ENCODE measurements around the gene KLC3. TPM values are rescaled to one million over a fixed set of nuclear protein-coding genes. Genes with fewer than 3 reads are reported as not detected.
"Not testable (repeated sequence)": the region's sequence is repeated elsewhere in the genome, so short reads cannot be mapped to it uniquely, and the experiment has no call there.

Gene KLC3
- polyA plus RNA-seq (ENCODE audit: insufficient read length in 3 of 3), result 1 to 10 TPM in 2 of 3 donors, under 1 TPM in 1; 0.97 to 1.1 (median 1.1) TPM

GRCh38 chr19:45340232-45340898 is at the start of gene KLC3:
TSS of gene KLC3 (plus strand) at chr19:45340750. CDS start at chr19:45345542, 4,792 bp downstream.
- DNase-seq (ENCODE audit: low read depth in 3 of 3, low spot score in 2 of 3), result no peak

- DNase-seq (ENCODE audit: low read depth in 3 of 3, low spot score in 2 of 3), result no peak
These were observed 48.7 kb upstream of the KLC3 start for GRCh38 chr19:45291834-45292233.

- DNase-seq (ENCODE audit: low read depth in 3 of 3, low spot score in 2 of 3), result no peak
These were observed 46.9 kb upstream of the KLC3 start for GRCh38 chr19:45293682-45294081.

GRCh38 chr19:45294291-45295029 is 46.1 kb upstream of the KLC3 start:
- no peak for DNase-seq (ENCODE audit: low read depth in 3 of 3, low spot score in 2 of 3)

GRCh38 chr19:45295873-45296272 is 44.7 kb upstream of the KLC3 start:
- no peak for DNase-seq (ENCODE audit: low read depth in 3 of 3, low spot score in 2 of 3)

GRCh38 chr19:45296355-45296754 is 44.2 kb upstream of the KLC3 start:
- DNase-seq (ENCODE audit: low read depth in 3 of 3, low spot score in 2 of 3), result no peak

- DNase-seq (ENCODE audit: low read depth in 3 of 3, low spot score in 2 of 3), result no peak
These were observed 42.9 kb upstream of the KLC3 start for GRCh38 chr19:45297674-45298073.

GRCh38 chr19:45298264-45298663 is 42.3 kb upstream of the KLC3 start:
- DNase-seq (ENCODE audit: low read depth in 3 of 3, low spot score in 2 of 3), result no peak

GRCh38 chr19:45299719-45300118 is 40.8 kb upstream of the KLC3 start:
- DNase-seq (ENCODE audit: low read depth in 3 of 3, low spot score in 2 of 3), result no peak

- no peak for DNase-seq (ENCODE audit: low read depth in 3 of 3, low spot score in 2 of 3)
These were observed 38.1 kb upstream of the KLC3 start for GRCh38 chr19:45302416-45302815.

- no peak for DNase-seq (ENCODE audit: low read depth in 3 of 3, low spot score in 2 of 3)
These were observed 37.1 kb upstream of the KLC3 start for GRCh38 chr19:45303269-45304060.

- DNase-seq (ENCODE audit: low read depth in 3 of 3, low spot score in 2 of 3), result no peak
These were observed 36.2 kb upstream of the KLC3 start for GRCh38 chr19:45304141-45304926.

GRCh38 chr19:45305007-45305406 is 35.5 kb upstream of the KLC3 start:
- no peak for DNase-seq (ENCODE audit: low read depth in 3 of 3, low spot score in 2 of 3)

- no peak for DNase-seq (ENCODE audit: low read depth in 3 of 3, low spot score in 2 of 3)
These were observed 35.1 kb upstream of the KLC3 start for GRCh38 chr19:45305421-45305820.

GRCh38 chr19:45306040-45306439 is 34.5 kb upstream of the KLC3 start:
- no peak for DNase-seq (ENCODE audit: low read depth in 3 of 3, low spot score in 2 of 3)

GRCh38 chr19:45306518-45307027 is 34.0 kb upstream of the KLC3 start:
- no peak for DNase-seq (ENCODE audit: low read depth in 3 of 3, low spot score in 2 of 3)

- DNase-seq (ENCODE audit: low read depth in 3 of 3, low spot score in 2 of 3), result no peak
These were observed 33.2 kb upstream of the KLC3 start for GRCh38 chr19:45307361-45307760.

- DNase-seq (ENCODE audit: low read depth in 3 of 3, low spot score in 2 of 3), result not testable (repeated sequence)
These were observed 31.2 kb upstream of the KLC3 start for GRCh38 chr19:45309322-45309721.

- no peak for DNase-seq (ENCODE audit: low read depth in 3 of 3, low spot score in 2 of 3)
These were observed 28.9 kb upstream of the KLC3 start for GRCh38 chr19:45311621-45312020.

- not testable (repeated sequence) for DNase-seq (ENCODE audit: low read depth in 3 of 3, low spot score in 2 of 3)
These were observed 28.3 kb upstream of the KLC3 start for GRCh38 chr19:45312285-45312684.

Measured in right renal cortex interstitium (tissue), 3 donors.